Keratinocyte (primary cell): ENCODE measurements around the gene VIT.

Experiments used
- CTCF ChIP-seq, 3 experiments: IDR thresholded peaks in 1 of 3; conservative IDR thresholded peaks in 1 of 3; optimal IDR thresholded peaks in 1 of 3; 2 replicates in 2 of 3; 3 replicates in 1 of 3; pipeline versions ENCODE3 to v1.5.1; 2011; ENCODE audit warnings: low read length in 3 of 3, mild to moderate bottlenecking in 3 of 3, moderate library complexity in 2 of 3, control low read depth in 1 of 3, inconsistent platforms in 1 of 3; ENCODE audit not compliant: insufficient read depth in 2 of 3; ENCODE audit errors: extremely low read depth in 1 of 3
- EZH2 ChIP-seq: IDR thresholded peaks from one replicate; pipeline ENCODE4 v1.6.1; 2012; ENCODE audit warnings: inconsistent platforms, mild to moderate bottlenecking, low read length, moderate library complexity

- no peak for TF ChIP-seq EZH2
- TF ChIP-seq CTCF (optimal IDR thresholded peaks at IDR 0.05 in 1 of 3, IDR thresholded peaks at IDR 0.05 in 1 of 3, conservative IDR thresholded peaks at IDR 0.05 in 1 of 3; ENCODE audit: extremely low read depth in 1 of 3, insufficient read depth in 2 of 3, low read length in 3 of 3): no peak
These were observed 75.2 kb downstream of the VIT start for GRCh38 chr2:36771671-36772070.
